Fibroblast of skin of scalp (primary cell): ENCODE data around the gene ERC2.

Experiments
- DNase-seq: peaks from one replicate; pipeline ENCODE4 v3.0.0-alpha.2; 2013

ERC2 gene

DNA sequence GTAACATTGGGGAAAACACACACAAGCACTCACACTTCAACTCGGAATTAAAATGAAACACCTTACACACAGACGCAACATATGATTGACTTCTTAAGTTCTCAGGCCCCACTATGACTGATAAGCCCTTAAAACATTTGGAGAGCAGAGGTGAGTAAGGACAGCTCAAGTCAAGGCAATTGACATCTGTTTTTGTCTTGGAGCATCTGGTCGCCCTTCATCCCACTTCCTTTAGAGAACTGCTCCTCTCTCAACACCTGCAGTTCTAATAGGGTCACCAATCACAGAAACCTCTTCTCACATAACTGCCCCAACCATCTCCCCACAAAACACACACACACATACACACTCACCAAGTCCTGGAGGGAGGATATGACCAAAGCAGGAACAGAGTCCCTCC, 43.4 kb downstream of the ERC2 start:
- no peak for DNase-seq

GRCh38 chr3:56424336-56424735, 43.9 kb downstream of the ERC2 start:
- no peak for DNase-seq

DNA sequence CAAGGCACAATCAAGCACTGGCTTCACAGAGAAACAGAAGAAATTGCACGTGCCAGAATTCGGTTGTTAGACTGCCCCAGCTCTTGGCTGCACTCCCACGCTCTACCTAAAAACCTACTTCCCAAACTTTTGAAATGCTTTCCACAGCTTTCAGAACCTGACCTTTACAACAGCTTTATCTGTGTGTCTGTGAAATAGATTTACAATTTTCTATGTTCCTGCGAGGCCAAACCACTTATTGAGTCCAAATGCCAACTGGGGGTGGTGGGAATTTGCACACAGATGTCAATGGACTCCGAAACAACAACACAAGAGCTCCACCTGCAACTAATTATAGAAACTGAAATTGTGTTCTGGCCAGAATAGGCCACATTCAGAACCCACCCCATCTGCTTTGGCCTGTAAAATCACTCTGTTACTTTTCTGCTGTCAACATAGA, 44.6 kb downstream of the ERC2 start:
- no peak for DNase-seq

- DNase-seq, result no peak
These were observed 46.0 kb downstream of the ERC2 start for GRCh38 chr3:56422316-56422715.

DNA sequence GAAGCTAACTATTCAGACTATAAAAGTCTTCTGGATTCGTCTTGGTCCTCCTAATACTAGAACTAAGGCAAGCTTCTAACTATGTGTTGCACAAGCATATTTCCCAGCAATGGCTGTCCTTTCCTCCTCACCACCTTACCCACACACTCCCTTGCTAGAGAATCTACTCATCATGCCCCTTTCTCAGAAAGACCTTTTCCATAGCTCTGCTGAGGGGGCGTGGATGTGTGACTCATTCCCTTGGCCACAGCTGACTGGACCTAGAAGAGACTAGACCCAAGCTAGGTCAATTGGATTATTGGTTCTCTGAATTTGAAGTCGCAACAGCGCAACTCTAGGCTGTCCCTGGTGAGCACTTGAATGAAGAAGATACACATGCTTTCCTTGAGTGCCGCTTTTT, 47.1 kb downstream of the ERC2 start:
- DNase-seq, result no peak

- no peak for DNase-seq
These were observed 52.6 kb downstream of the ERC2 start for GRCh38 chr3:56415652-56416051.

GRCh38 chr3:56413911-56414310, 54.4 kb downstream of the ERC2 start:
- no peak for DNase-seq

GRCh38 chr3:56411166-56411565, 57.1 kb downstream of the ERC2 start:
- DNase-seq, result no peak

DNA sequence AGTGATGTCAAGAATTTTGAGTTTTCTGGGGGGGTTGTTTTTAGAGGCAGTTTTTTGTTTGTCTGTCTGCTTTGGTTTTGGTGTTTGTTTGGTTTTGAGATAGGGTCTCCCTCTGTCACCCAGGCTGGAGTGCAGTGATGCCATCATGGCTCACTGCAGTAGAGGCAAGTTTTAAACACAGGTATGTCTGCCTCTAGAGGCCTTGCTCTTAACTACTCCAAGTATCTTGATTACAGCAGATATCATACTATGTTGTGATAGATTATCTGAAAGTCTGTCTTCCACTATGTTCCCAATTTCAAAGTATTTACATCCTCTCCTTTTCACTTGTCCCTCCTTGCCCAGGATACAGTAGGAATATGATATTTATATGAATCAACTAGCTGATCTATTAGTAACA, 57.7 kb downstream of the ERC2 start:
- DNase-seq, result no peak

GRCh38 chr3:56409790-56410189, 58.5 kb downstream of the ERC2 start:
- DNase-seq, result no peak

DNA sequence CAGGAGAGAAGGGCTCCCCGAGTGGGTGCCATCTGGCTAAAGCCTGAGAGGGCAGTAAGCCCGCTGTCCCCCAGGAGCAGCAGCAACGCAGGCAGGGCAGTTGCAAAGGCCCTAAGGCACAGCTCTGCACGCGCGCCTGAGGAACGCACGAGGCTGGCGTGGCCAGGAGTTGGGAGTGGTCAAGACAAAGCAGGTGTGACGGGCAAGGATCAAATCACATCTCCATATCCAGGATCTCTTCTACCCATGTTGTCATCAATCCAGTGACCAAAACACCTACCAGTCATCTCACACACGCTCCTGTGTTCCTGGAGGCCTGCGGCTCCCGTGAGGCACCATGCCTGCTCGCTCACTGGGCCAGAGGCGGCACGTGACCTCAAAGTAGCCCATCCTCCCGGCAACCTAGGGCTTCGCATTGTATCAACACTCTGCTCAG, 59.5 kb downstream of the ERC2 start:
- DNase-seq, result no peak

DNA sequence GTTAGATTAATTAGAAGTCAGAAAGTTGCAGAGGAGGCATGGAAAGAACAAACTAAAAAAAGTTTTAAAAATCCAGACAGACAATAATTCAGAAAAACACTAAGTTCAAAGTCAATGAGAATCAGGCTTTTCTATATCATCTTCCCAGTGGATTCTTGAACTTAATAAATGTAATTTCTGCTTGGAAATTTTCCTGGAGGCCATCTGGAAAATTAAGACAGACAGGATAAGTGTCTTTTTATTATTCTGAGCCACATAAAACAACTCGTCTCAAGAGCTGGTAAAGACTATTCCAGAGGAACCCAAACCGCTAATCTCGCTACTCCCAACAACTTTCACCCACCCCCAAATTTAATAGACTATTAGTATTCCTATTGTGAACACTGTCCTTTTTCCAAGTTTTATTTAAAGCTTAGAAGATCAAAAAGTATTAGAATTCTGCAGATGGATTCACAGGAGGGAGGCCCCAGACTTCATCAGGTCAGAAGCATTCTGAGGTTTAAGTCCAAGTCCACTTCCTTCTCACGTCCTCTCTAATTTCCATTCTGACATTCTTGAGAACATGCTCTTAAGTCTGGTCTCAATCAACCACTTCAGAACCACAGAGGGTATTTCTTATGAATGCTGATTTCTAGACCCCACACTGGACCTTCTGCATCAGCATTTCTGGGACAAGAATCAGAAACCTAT, 61.3 kb downstream of the ERC2 start:
- DNase-seq, result no peak

- no peak for DNase-seq
These were observed 63.4 kb downstream of the ERC2 start for GRCh38 chr3:56404884-56405283.

DNA sequence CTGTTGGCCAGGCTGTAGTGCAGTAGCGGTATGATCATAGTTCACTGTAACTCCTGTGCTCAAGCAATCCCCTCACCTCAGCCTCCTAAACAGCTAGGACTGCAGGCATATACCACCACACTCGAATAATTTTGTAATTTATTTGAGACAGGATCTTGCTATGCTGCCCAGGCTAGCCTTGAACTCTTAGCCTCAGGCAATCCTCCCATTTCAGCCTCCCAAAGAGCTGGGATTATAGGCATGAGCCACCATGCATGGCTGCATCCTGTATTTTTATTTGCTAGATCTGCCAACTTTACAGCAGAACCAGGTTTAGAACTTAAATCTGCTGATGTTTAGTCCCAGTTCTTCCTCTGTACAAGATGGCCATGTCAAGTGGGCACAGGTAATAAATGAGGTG, 69.6 kb downstream of the ERC2 start:
- no peak for DNase-seq

DNA sequence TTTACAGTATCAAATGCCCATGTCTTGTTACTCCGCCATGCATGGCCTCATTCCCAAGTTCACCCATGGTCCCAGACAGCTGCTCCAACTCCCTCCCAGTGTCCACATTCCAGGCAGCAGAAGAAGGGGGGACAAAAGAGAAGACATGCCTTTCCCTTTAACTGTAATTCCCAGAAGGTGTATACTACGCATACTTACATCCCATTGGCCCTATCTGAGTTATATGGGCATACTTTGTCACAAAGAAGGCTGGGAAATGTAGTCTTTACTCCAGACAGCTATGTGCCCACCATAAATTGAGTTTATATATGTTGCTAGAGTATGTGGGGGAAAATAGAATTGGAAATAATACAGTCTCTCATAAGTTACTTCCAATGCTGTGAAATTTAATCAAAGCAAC, 70.5 kb downstream of the ERC2 start:
- DNase-seq, result no peak

DNA sequence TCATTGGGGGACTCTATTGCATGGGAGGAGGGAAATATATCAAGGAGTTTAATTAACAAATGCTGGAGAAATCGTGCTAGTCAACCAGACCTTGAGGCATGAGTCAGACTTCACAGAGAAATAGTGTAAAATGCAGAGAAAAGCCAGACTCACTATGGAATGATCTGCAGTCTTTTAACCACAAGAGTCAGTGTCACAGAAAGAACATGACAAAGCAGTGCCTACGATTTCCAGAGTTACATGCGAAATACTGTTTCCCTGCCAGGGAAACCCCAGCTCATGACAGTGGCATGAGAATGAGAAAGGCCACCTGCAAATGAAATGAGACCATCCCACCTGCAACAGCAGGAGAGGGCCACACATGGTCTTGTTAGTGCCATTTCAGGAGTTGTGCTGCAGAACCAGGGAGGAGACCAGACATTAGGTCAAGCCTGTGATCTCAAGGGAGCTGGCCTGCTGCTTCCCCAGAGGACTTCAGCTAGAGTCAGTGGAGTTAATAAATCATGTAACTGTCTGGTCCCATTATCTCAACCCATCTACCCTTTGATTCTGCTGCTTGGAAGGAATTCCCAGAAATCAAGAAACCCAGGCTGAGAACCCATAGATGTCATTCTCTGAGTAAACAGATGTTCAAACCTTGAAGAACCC, 79.0 kb downstream of the ERC2 start:
- DNase-seq, result no peak

- DNase-seq, result no peak
These were observed 85.2 kb downstream of the ERC2 start for GRCh38 chr3:56383092-56383491.

DNA sequence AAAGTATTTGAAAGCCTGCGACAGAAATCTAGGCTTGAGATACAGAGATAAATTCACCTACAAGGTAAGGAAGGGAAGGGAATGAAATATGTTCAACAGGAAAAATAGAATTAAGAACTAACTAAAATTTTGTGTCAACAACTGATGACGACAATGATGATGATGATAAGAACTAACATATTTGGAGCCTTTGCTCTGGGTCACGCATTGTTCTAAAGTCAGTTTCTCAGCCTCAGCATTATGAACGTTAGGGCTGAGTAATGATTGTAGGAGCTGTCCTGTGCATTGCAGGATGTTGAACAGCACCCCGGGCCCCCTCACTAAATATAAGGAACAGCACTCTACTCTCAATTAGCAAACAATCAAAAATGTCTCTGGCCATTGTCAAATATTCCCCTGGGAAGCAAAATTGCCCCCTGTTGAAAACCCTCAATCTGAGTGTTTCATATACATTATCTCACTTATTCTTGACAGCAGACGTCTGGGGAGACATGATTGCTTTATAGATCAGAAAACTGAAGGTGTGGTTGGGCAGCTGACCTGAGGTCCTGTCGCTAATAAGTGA, 88.5 kb downstream of the ERC2 start:
- DNase-seq, result no peak

- no peak for DNase-seq
These were observed 92.6 kb downstream of the ERC2 start for GRCh38 chr3:56375654-56376053.

DNA sequence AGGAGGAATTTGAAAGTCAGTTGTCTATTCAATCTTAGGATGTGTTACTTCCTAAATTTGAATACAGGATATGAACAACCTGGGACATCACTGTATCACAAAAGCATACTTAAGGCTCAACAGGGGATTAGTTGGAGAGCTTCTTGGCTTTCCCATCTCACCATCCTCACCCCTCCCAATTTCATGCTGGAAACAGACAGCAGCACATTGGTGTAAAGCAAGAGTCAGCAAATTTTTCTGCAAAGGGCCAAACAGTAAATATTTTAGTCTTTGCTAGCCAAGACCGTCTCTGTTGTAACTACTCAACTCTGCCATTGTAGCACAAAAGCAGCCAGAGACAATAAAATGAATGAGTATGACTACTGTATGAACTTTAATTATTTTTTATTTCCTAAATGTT, 94.9 kb downstream of the ERC2 start:
- DNase-seq, result no peak

DNA sequence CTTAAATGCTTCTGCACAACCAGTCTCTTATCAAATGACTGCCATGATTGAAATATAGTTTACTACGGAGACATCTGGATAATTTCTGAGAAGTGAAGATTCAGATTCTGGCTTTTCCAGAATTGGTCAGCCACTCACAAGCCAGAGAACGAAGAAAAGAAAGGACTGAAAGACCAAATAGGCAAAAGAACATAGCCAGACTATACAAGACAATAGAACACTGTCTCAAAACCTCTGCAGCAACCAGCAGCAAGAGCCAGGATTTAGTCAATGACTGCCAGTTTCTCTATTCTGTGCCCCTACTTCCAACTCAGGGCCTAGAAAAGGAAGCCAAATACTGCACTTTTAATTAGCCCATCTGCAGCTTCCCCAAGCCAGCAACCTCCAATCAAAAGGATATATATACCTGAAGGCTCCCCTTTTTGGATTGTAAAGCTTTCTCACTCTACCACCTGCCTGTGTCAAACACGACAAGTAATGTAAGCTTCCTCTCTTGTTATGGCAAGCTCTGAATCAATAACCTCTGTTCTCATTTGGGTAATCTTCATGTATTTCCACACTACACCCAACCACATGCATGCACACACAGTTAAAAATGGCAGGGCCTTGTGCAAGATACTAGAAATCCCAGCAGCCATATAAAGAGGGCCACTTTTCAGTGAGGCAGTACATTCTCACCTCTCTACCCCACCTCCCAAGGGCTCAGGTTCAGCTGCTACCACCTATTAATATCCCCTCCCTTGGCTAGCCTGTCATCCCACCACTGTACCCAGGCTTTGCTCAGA, 97.1 kb downstream of the ERC2 start:
- DNase-seq, result no peak

DNA sequence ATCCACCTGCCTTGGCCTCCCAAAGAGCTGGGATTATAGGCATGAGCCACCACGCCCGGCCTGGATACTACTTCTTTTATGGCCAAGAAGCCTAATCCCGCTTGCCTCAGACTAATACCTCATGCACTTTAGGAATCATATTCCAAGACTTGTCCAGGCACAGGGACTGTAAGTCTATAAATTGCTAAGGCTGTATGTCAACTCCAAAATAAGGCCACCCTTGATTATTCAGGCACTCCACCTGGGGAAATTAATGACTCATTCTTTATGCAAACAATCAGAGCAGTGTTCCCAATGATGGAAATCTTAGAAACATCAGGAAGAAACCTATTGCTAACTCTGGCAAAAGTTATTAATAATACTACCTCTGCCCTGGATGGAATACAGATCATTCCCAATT, 98.4 kb downstream of the ERC2 start:
- no peak for DNase-seq

DNA sequence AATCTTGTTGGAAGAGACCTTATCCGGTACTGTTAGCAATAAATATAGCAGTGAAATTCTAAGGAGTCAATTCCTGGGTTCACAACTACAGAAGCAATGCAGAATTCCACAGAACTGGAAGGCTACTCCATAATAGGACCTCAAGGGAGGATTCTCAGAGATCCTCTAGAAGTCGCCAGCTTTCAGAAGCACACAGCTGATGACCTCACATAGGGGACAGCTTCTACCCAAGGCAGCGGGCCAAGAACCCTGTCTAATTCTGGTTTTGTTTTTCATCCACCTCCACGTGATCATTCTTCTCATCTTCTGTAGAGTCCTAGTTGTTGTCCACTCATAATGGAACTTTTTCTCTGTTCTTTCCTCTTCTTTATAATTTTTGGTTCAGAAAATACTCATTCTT, 99.4 kb downstream of the ERC2 start:
- DNase-seq, result no peak
